IMR-90 (cell line): ENCODE data around the gene SLC35F3. TPM values are rescaled to one million over a fixed set of nuclear protein-coding genes. Genes with fewer than 3 reads are reported as not detected.

Experiments used
- ATAC-seq: fragments of 200-7000 bp; cut with Tn5 transposase; 2 replicates; pipeline ENCODE4 v1.9.1; 2020; ENCODE audit warnings: low read depth, mild to moderate bottlenecking, moderate library complexity
- BruUV-seq: library from RNA; stranded (reverse); fragments of 400-500 nt; replicated peaks from 2 replicates; lab custom pipeline; 2021; lab: Mats Ljungman, UMichigan
- CTCF ChIA-PET: fragments of 300-600 bp; formaldehyde crosslinking; extraction: SDS; loops from one replicate; lab custom pipeline; 2021; ENCODE audit warnings: antibody characterized with exemption; lab: Yijun Ruan, JAX
- POLR2A ChIA-PET: fragments of 300-600 bp; sonication (Branson Sonifier 250); formaldehyde crosslinking; loops from one replicate; lab custom pipeline; 2022; ENCODE audit warnings: antibody characterized with exemption; ENCODE audit not compliant: unreplicated experiment; lab: Charles Lee
- DNase-seq: peaks from one replicate; pipeline ENCODE4 v3.0.0; 2013
- H2AFZ ChIP-seq: replicated peaks from 2 replicates; pipeline ENCODE3; 2013; ENCODE audit warnings: low read length, mild to moderate bottlenecking; ENCODE audit not compliant: poor library complexity
- H2AK5ac ChIP-seq: 2 replicates; pipeline ENCODE4 v1.6.1; 2013; ENCODE audit warnings: low read depth, low read length, inconsistent platforms
- H2AK9ac ChIP-seq: replicated peaks from 2 replicates; pipeline ENCODE3; 2013; ENCODE audit warnings: mild to moderate bottlenecking, low read depth, low read length, moderate library complexity; ENCODE audit not compliant: poor library complexity
- H2BK120ac ChIP-seq: 2 replicates; pipeline ENCODE4 v1.6.1; 2013; ENCODE audit warnings: low read depth, low read length, inconsistent platforms
- H2BK15ac ChIP-seq: 3 replicates; pipeline ENCODE4 v1.6.1; 2013; ENCODE audit warnings: low read depth, low read length, inconsistent platforms
- H2BK20ac ChIP-seq: 2 replicates; pipeline ENCODE4 v1.6.1; 2013; ENCODE audit warnings: low read depth, mild to moderate bottlenecking, inconsistent platforms, low read length, moderate library complexity
- H2BK5ac ChIP-seq: 2 replicates; pipeline ENCODE4 v1.6.1; 2013; ENCODE audit warnings: mild to moderate bottlenecking, low read depth, low read length, inconsistent platforms; ENCODE audit not compliant: poor library complexity, severe bottlenecking
- H3K14ac ChIP-seq: replicated peaks from 2 replicates; pipeline ENCODE4 v1.6.1; 2013; ENCODE audit warnings: low read depth, low read length, inconsistent platforms
- H3K18ac ChIP-seq: 2 replicates; pipeline ENCODE4 v1.6.1; 2013; ENCODE audit warnings: low read depth, low read length, control low read depth
- H3K23ac ChIP-seq: 2 replicates; pipeline ENCODE4 v1.6.1; 2013; ENCODE audit warnings: low read depth, low read length, inconsistent platforms
- H3K27ac ChIP-seq: 2 replicates; pipeline ENCODE4 v1.5.1; 2013; ENCODE audit warnings: mild to moderate bottlenecking, control low read depth, low read length; ENCODE audit not compliant: insufficient read depth
- H3K27me3 ChIP-seq: 2 replicates; pipeline ENCODE4 v1.6.1; 2013; ENCODE audit warnings: low read length; ENCODE audit not compliant: control insufficient read depth, insufficient read depth
- H3K36me3 ChIP-seq: 2 replicates; pipeline ENCODE4 v1.6.1; 2013; ENCODE audit warnings: low read length, mixed read lengths; ENCODE audit not compliant: control insufficient read depth, insufficient read depth
- H3K4ac ChIP-seq: 2 replicates; pipeline ENCODE4 v1.6.1; 2013; ENCODE audit warnings: low read depth, low read length, inconsistent platforms
- H3K4me1 ChIP-seq: 2 replicates; pipeline ENCODE4 v1.6.1; 2013; ENCODE audit warnings: low read length, mixed read lengths; ENCODE audit not compliant: control insufficient read depth, insufficient read depth
- H3K4me2 ChIP-seq: 2 replicates; pipeline ENCODE4 v1.6.1; 2013; ENCODE audit warnings: low read depth, mild to moderate bottlenecking, control low read depth, low read length, moderate library complexity
- H3K4me3 ChIP-seq: 2 replicates; pipeline ENCODE4 v1.5.1; 2013; ENCODE audit warnings: low read depth, mild to moderate bottlenecking, control low read depth, low read length, moderate library complexity; ENCODE audit not compliant: insufficient read depth
- H3K56ac ChIP-seq: 2 replicates; pipeline ENCODE4 v1.6.1; 2013; ENCODE audit warnings: low read length, inconsistent platforms; ENCODE audit not compliant: insufficient read depth; ENCODE audit errors: extremely low read depth
- H3K79me1 ChIP-seq, 2 experiments: 2 replicates each; pipeline ENCODE4 v1.6.1; 2013; ENCODE audit warnings: low read length in 2 of 2, inconsistent platforms in 1 of 2, low read depth in 1 of 2
- H3K9ac ChIP-seq: 2 replicates; pipeline ENCODE4 v1.6.1; 2013; ENCODE audit warnings: low read depth, low read length, control low read depth
- H3K9me1 ChIP-seq: 2 replicates; pipeline ENCODE4 v1.6.1; 2013; ENCODE audit warnings: low read length, inconsistent platforms; ENCODE audit not compliant: insufficient read depth
- H3K9me3 ChIP-seq: 2 replicates; pipeline ENCODE4 v1.6.1; 2013; ENCODE audit warnings: low read length; ENCODE audit not compliant: control insufficient read depth, insufficient read depth
- H4K20me1 ChIP-seq: 2 replicates; pipeline ENCODE4 v1.6.1; 2013; ENCODE audit warnings: low read length, inconsistent platforms; ENCODE audit not compliant: insufficient read depth
- H4K5ac ChIP-seq: 2 replicates; pipeline ENCODE4 v1.6.1; 2013; ENCODE audit warnings: mild to moderate bottlenecking, low read depth, low read length, control low read depth
- H4K8ac ChIP-seq, 2 experiments: 2 replicates each; pipeline ENCODE4 v1.6.1; 2013; ENCODE audit warnings: low read depth in 2 of 2, low read length in 2 of 2, control low read depth in 1 of 2, inconsistent platforms in 1 of 2
- H4K91ac ChIP-seq: 2 replicates; pipeline ENCODE4 v1.6.1; 2013; ENCODE audit warnings: low read depth, low read length, inconsistent platforms; ENCODE audit not compliant: insufficient read depth
- BHLHE40 ChIP-seq: fragments of 150-350 bp; IDR thresholded peaks from 2 replicates; pipeline ENCODE4 v1.6.1; 2016; ENCODE audit warnings: mild to moderate bottlenecking, low read depth, low read length
- CEBPB ChIP-seq: IDR thresholded peaks from 2 replicates; pipeline ENCODE4 v1.6.1; 2012; ENCODE audit warnings: low read depth, low read length, improper control_type of control experiment
- CHD1 ChIP-seq: IDR thresholded peaks from 2 replicates; pipeline ENCODE4 v1.6.1; 2012; ENCODE audit warnings: low read depth, low read length, improper control_type of control experiment
- CTCF ChIP-seq: conservative IDR thresholded peaks from 2 replicates; pipeline ENCODE4 v1.5.1; 2012; ENCODE audit warnings: mild to moderate bottlenecking, low read depth, low read length, improper control_type of control experiment
- ELK1 ChIP-seq: fragments of 150-350 bp; IDR thresholded peaks from 2 replicates; pipeline ENCODE4 v1.6.1; 2016; ENCODE audit warnings: low read depth, mild to moderate bottlenecking, low read length, moderate library complexity, borderline replicate concordance
- MAFK ChIP-seq: IDR thresholded peaks from 2 replicates; pipeline ENCODE4 v1.6.1; 2012; ENCODE audit warnings: low read depth, low read length, improper control_type of control experiment
- MAZ ChIP-seq: IDR thresholded peaks from 2 replicates; pipeline ENCODE4 v1.6.1; 2012; ENCODE audit warnings: low read depth, mild to moderate bottlenecking, low read length, improper control_type of control experiment, moderate library complexity, borderline replicate concordance
- MXI1 ChIP-seq: IDR thresholded peaks from 2 replicates; pipeline ENCODE4 v1.6.1; 2012; ENCODE audit warnings: low read depth, mild to moderate bottlenecking, low read length, moderate library complexity, borderline replicate concordance
- POLR2A ChIP-seq: IDR thresholded peaks from 2 replicates; pipeline ENCODE4 v1.6.1; 2012; ENCODE audit warnings: mild to moderate bottlenecking, low read depth, low read length
- RAD21 ChIP-seq: IDR thresholded peaks from 2 replicates; pipeline ENCODE4 v1.6.1; 2012; ENCODE audit warnings: low read length, improper control_type of control experiment
- RCOR1 ChIP-seq: IDR thresholded peaks from 2 replicates; pipeline ENCODE4 v1.6.1; 2012; ENCODE audit warnings: mild to moderate bottlenecking, low read length, improper control_type of control experiment; ENCODE audit not compliant: insufficient replicate concordance
- RFX5 ChIP-seq: IDR thresholded peaks from 2 replicates; pipeline ENCODE4 v1.8.0; 2012; ENCODE audit warnings: low read depth, mild to moderate bottlenecking, low read length, moderate library complexity
- USF2 ChIP-seq: fragments of 150-350 bp; IDR thresholded peaks from 2 replicates; pipeline ENCODE4 v1.6.1; 2017; ENCODE audit warnings: mild to moderate bottlenecking, antibody characterized with exemption, low read length, low read depth
- WGBS, 2 experiments: methylation state at CpG; one replicate each; pipeline versions ENCODE4 v1.1.5 to v1.1.7; 2013; ENCODE audit warnings: missing lambda C conversion rate in 2 of 2; ENCODE audit not compliant: insufficient read length in 1 of 2; ENCODE audit errors: extremely low coverage in 2 of 2; 5-methylcytosine and 5-hydroxymethylcytosine counted together
- dilution Hi-C: fragments of 300-500 bp; cut with HindIII; formaldehyde crosslinking; loops from one replicate; pipeline ENCODE4 v1.14.3; 2018; ENCODE audit warnings: low sequenced_read_pairs; ENCODE audit not compliant: unreplicated experiment
- in situ Hi-C: fragments of 300-500 bp; cut with MboI; formaldehyde crosslinking; loops from 3 replicates; pipeline ENCODE4 v1.14.3; 2019; ENCODE audit warnings: low sequenced_read_pairs, inconsistent platforms, mixed read lengths
- intact Hi-C: fragments of 100-400 bp; cut with micrococcal nuclease; formaldehyde crosslinking; loops from 2 replicates; pipeline ENCODE4 v1.10.0; 2022
- polyA plus RNA-seq, 3 experiments: library from polyadenylated mRNA; depleted of rRNA; stranded (reverse); fragments of >200 nt; gene quantifications; 2 replicates each; pipeline ENCODE4 v1.2.3, GENCODE V29; 2012; ENCODE audit warnings: low replicate concordance in 1 of 3
- total RNA-seq: library from RNA; depleted of rRNA; stranded (reverse); fragments of >200 nt; gene quantifications from 2 replicates; pipeline ENCODE4 v1.2.3, GENCODE V29; 2012

SLC35F3 gene
- total and polyA plus RNA-seq, 2 of the 4 experiments (the other 2 are of a cell fraction): under 0.01 to 0.17 TPM

GRCh38 chr1:233972563-233972950, 68.1 kb downstream of the SLC35F3 start:
- CTCF ChIA-PET: no interaction called here

More at GRCh38 chr1:233972563-233972950, 68.1 kb downstream of the SLC35F3 start:
- ATAC-seq (no peak), DNase-seq (no peak)
- intact Hi-C loops (no loop called here), dilution Hi-C loops (no loop called here), in situ Hi-C loops (no loop called here)
- no peak overlapping the region for H2AFZ ChIP-seq
- H3K36me3 ChIP-seq: no peaks in the 10 kb centered on the region
- TF ChIP-seq POLR2A: no peak
- no peak for TF ChIP-seq CHD1
- no peak for TF ChIP-seq BHLHE40
- no peak for TF ChIP-seq MAZ
- TF ChIP-seq USF2: no peak
- no peak for TF ChIP-seq CTCF
- no peak for TF ChIP-seq RFX5
- TF ChIP-seq RCOR1: no peak
- TF ChIP-seq ELK1: no peak
- TF ChIP-seq MXI1: no peak
- no peak for TF ChIP-seq CEBPB
- no peak for TF ChIP-seq MAFK
- TF ChIP-seq RAD21: no peak
- H4K5ac ChIP-seq: no peak overlapping the region
- H4K91ac ChIP-seq: no peak overlapping the region
- H2BK15ac ChIP-seq: no peak overlapping the region
- no peak overlapping the region for H3K4ac ChIP-seq
- H4K20me1 ChIP-seq: no peaks in the 10 kb centered on the region
- H3K9me3 ChIP-seq: peaks cover 34% of the 10 kb centered on the region
- H3K23ac ChIP-seq: no peak overlapping the region
- H3K9me1 ChIP-seq: no peaks in the 10 kb centered on the region
- no peak overlapping the region for H3K56ac ChIP-seq
- H2BK120ac ChIP-seq: no peak overlapping the region
- H2AK9ac ChIP-seq: no peak overlapping the region
- H3K4me1 ChIP-seq: no peaks in the 10 kb centered on the region
- H3K27ac ChIP-seq: no peak overlapping the region
- H2BK5ac ChIP-seq: no peak overlapping the region
- no peaks in the 10 kb centered on the region for H3K79me1 ChIP-seq
- no peak overlapping the region for H3K14ac ChIP-seq
- no peak overlapping the region for H4K8ac ChIP-seq
- H3K9ac ChIP-seq: no peak overlapping the region
- no peak overlapping the region for H2BK20ac ChIP-seq
- no peak overlapping the region for H3K18ac ChIP-seq
- POLR2A ChIA-PET: no interaction called here
- BruUV-seq: no TSS peak
- H3K27me3 ChIP-seq: no peaks in the 10 kb centered on the region
- H3K4me2 ChIP-seq: no peak overlapping the region
- no peak overlapping the region for H3K4me3 ChIP-seq
- no CpG with 5 or more reads among the region's 4 CpGs for WGBS, 2 experiments
- no peak overlapping the region for H2AK5ac ChIP-seq
